ENCODE measurements around the gene MFNG. TPM values are rescaled to one million over a fixed set of nuclear protein-coding genes. Genes with fewer than 3 reads are reported as not detected.

MFNG gene
- total RNA-seq, 1 experiment from 2014 or later = 4.5 TPM

DNA sequence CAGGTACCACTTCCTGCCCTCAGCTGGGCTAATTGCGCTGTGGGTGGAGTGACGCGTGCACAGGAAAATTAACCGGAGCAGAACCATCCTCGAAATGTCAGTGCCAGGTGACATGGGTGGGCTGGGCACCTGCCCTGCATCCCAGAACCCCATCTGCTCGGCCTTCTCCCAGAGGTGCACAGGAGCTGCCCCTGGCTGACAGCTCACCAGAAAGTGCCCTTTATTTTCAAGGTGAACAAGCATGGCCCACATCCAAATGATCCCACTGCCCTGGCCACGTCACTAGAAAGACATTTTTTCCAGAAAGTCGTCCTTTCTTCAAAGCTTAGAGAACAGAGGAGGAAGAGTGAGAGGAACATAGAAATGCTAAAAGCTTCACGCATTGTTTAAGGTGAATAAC is 54.8 kb downstream of the MFNG start:
- POLR2A ChIA-PET = interaction anchor here (0.7 to 2.2 kb wide), 3 partner anchors 100 to 156 kb away, joined by 3 to 9 read pairs (median 6); no protein-coding TSS in a partner anchor
- CTCF ChIA-PET = interaction anchor here (1.0 to 5.7 kb wide), 4 partner anchors 11 to 114 kb away, joined by 3 to 47 read pairs (median 4); no protein-coding TSS in a partner anchor
- RAD21 ChIA-PET (ENCODE audit: low non-redundant PET in 1 of 2, low total read pairs in 2 of 2, uncharacterized antibody in 2 of 2, unreplicated experiment in 2 of 2) = interaction anchor here (0.6 to 1.5 kb wide), 6 partner anchors 11 to 114 kb away, joined by 3 to 7 read pairs (median 4); no protein-coding TSS in a partner anchor

DNA sequence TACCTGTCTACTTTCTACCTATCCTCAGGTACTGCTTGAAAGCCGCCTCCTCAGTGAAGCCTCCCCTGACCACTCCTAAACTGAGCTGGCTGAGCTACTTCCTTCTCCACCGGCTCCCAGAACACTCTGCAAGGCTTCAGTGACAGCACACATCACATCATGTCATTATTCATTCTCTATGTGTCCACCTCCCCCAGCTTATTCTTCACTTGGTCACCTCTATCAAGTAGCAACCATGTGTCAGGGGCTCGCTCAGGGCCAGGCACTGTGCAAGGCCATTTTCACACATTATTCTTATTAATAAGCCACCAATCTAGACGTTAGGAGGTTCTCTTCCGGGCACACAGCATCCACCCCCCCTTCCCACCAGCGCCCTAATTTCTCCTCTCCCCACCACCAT is 55.2 kb downstream of the MFNG start:
- ATAC-seq = no peak
- intact Hi-C loops (cut with micrococcal nuclease) = no loop called here
- H3K9me3 ChIP-seq (ENCODE audit: control insufficient read depth in 1 of 2, insufficient read depth in 1 of 2, low read depth in 1 of 2, low read length in 2 of 2) = peaks cover 0 to 12% of the 10 kb centered on the region in 2 experiments; a peak in 1 of 4 replicates
- no peaks in the 10 kb centered on the region for H3K27me3 ChIP-seq (ENCODE audit: insufficient read depth, low read length)
- H3K27ac ChIP-seq (ENCODE audit: low read depth, low read length) = peak overlapping the region; percentile 86
- H2AFZ ChIP-seq (ENCODE audit: low read depth, low read length, poor library complexity, severe bottlenecking) = no peak overlapping the region
- H3K79me2 ChIP-seq (ENCODE audit: insufficient read depth, low read length) = peaks cover 22% of the 10 kb centered on the region
- H3K9me2 ChIP-seq (ENCODE audit: insufficient read depth) = no peaks in the 10 kb centered on the region
- RAD21 ChIA-PET (ENCODE audit: low non-redundant PET in 1 of 2, low total read pairs in 2 of 2, uncharacterized antibody in 2 of 2, unreplicated experiment in 2 of 2) = interaction anchor here in 1 of 2 experiments (0.7 to 0.8 kb wide), 3 partner anchors 88 to 113 kb away, joined by 3 to 5 read pairs (median 4); no protein-coding TSS in a partner anchor
- no peak overlapping the region for H3K4me3 ChIP-seq (replicated peaks in 1 of 2; ENCODE audit: low read depth in 1 of 2, low read length in 2 of 2)
- DNase-seq (ENCODE audit: low read depth, low spot score) = no peak
- peak overlapping the region; percentile 60 for H3K4me2 ChIP-seq (ENCODE audit: low read length)
- H3K9ac ChIP-seq (ENCODE audit: low read length) = peak overlapping the region; percentile 44; the same call in 1 of the 2 replicates
- no TSS peak for BruUV-seq (replicated peaks)
- no peaks in the 10 kb centered on the region for H3K36me3 ChIP-seq (ENCODE audit: control insufficient read depth in 1 of 2, insufficient read depth in 2 of 2, low read length in 2 of 2)
- H3K4me1 ChIP-seq (ENCODE audit: control insufficient read depth in 1 of 2, insufficient read depth in 2 of 2, low read length in 2 of 2) = peaks cover 55 to 86% of the 10 kb centered on the region in 2 experiments
- CTCF ChIA-PET = interaction anchor here (1.0 to 5.7 kb wide), 3 partner anchors 11 to 114 kb away, joined by 3 to 47 read pairs (median 5); no protein-coding TSS in a partner anchor
- POLR2A ChIA-PET = interaction anchor here (0.7 to 2.2 kb wide), 3 partner anchors 100 to 156 kb away, joined by 3 to 9 read pairs (median 6); no protein-coding TSS in a partner anchor
- no peaks in the 10 kb centered on the region for H4K20me1 ChIP-seq (ENCODE audit: insufficient read depth)
- TF ChIP-seq SP1 (IDR thresholded peaks at IDR 0.05; ENCODE audit: low read depth) = no peak
- no peak for TF ChIP-seq EGR1 (IDR thresholded peaks at IDR 0.05; ENCODE audit: low read depth)
- no peak for TF ChIP-seq CEBPB (IDR thresholded peaks at IDR 0.05; ENCODE audit: low read depth)
- TF ChIP-seq POLR2AphosphoS5 (IDR thresholded peaks at IDR 0.05; ENCODE audit: low read depth, low read length) = no peak
- no peak for TF ChIP-seq RAD21 (IDR thresholded peaks at IDR 0.05; ENCODE audit: low read depth)
- no peak for TF ChIP-seq POLR2A (IDR thresholded peaks at IDR 0.05; ENCODE audit: borderline replicate concordance, extremely low read depth, insufficient read depth, insufficient read length)
- TF ChIP-seq ZNF274 (IDR thresholded peaks at IDR 0.05; ENCODE audit: low read depth, low read length) = no peak
- TF ChIP-seq, protein P1, sequence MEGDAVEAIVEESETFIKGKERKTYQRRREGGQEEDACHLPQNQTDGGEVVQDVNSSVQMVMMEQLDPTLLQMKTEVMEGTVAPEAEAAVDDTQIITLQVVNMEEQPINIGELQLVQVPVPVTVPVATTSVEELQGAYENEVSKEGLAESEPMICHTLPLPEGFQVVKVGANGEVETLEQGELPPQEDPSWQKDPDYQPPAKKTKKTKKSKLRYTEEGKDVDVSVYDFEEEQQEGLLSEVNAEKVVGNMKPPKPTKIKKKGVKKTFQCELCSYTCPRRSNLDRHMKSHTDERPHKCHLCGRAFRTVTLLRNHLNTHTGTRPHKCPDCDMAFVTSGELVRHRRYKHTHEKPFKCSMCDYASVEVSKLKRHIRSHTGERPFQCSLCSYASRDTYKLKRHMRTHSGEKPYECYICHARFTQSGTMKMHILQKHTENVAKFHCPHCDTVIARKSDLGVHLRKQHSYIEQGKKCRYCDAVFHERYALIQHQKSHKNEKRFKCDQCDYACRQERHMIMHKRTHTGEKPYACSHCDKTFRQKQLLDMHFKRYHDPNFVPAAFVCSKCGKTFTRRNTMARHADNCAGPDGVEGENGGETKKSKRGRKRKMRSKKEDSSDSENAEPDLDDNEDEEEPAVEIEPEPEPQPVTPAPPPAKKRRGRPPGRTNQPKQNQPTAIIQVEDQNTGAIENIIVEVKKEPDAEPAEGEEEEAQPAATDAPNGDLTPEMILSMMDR (IDR thresholded peaks at IDR 0.05 in 2 of 3, conservative IDR thresholded peaks at IDR 0.05 in 1 of 3; ENCODE audit: borderline replicate concordance in 1 of 3, insufficient read depth in 1 of 3, low read depth in 2 of 3, low read length in 2 of 3) = no peak
- TF ChIP-seq TCF7L2 (IDR thresholded peaks at IDR 0.05; ENCODE audit: borderline replicate concordance, extremely low read depth, insufficient read depth, insufficient read length) = no peak
- no peak for TF ChIP-seq MAX (IDR thresholded peaks at IDR 0.05)
- no peak for TF ChIP-seq CBX3 (IDR thresholded peaks at IDR 0.05; ENCODE audit: low read depth)
- no peak for TF ChIP-seq ATF3 (IDR thresholded peaks at IDR 0.05)
- TF ChIP-seq EZH2 (IDR thresholded peaks at IDR 0.05) = no peak
- no peak for TF ChIP-seq EZH2phosphoT487 (IDR thresholded peaks at IDR 0.05; ENCODE audit: borderline replicate concordance)
- no peak for TF ChIP-seq ELF1 (IDR thresholded peaks at IDR 0.05; ENCODE audit: borderline replicate concordance, low read depth)
- TF ChIP-seq JUND (IDR thresholded peaks at IDR 0.05) = no peak

More for the DNA sequence above, 54.8 kb downstream of the MFNG start:
- Histone ChIP-seq H3K27me3 (ENCODE audit: insufficient read depth, low read length) (no peaks in the 10 kb centered on the region), H3K4me1 (ENCODE audit: control insufficient read depth in 1 of 2, insufficient read depth in 2 of 2, low read length in 2 of 2) (peaks cover 55 to 82% of the 10 kb centered on the region in 2 experiments), H3K4me3 (replicated peaks in 1 of 2; ENCODE audit: low read depth in 1 of 2, low read length in 2 of 2) (peak overlapping the region in 1 of 2 experiments; percentile 15; a peak in 1 of 4 replicates), H3K79me2 (ENCODE audit: insufficient read depth, low read length) (peaks cover 18% of the 10 kb centered on the region; the same call in 1 of the 2 replicates), H3K9ac (ENCODE audit: low read length) (peak overlapping the region; percentile 44), H3K36me3 (ENCODE audit: control insufficient read depth in 1 of 2, insufficient read depth in 2 of 2, low read length in 2 of 2) (no peaks in the 10 kb centered on the region), H2AFZ (ENCODE audit: low read depth, low read length, poor library complexity, severe bottlenecking) (no peak overlapping the region), H3K9me3 (ENCODE audit: control insufficient read depth in 1 of 2, insufficient read depth in 1 of 2, low read depth in 1 of 2, low read length in 2 of 2) (peaks cover 0 to 12% of the 10 kb centered on the region in 2 experiments; a peak in 1 of 4 replicates), H3K9me2 (ENCODE audit: insufficient read depth) (no peaks in the 10 kb centered on the region), H3K4me2 (ENCODE audit: low read length) (peak overlapping the region; percentile 60), H4K20me1 (ENCODE audit: insufficient read depth) (no peaks in the 10 kb centered on the region), H3K27ac (ENCODE audit: low read depth, low read length) (peak overlapping the region; percentile 86)
- TF ChIP-seq ZNF274 (IDR thresholded peaks at IDR 0.05; ENCODE audit: low read depth, low read length) = no peak
- TF ChIP-seq POLR2AphosphoS5 (IDR thresholded peaks at IDR 0.05; ENCODE audit: low read depth, low read length) = no peak
- TF ChIP-seq TCF7L2 (IDR thresholded peaks at IDR 0.05; ENCODE audit: borderline replicate concordance, extremely low read depth, insufficient read depth, insufficient read length) = peak; percentile 43
- no peak for TF ChIP-seq ATF3 (IDR thresholded peaks at IDR 0.05)
- intact Hi-C loops (cut with micrococcal nuclease) = no loop called here
- BruUV-seq (replicated peaks) = no TSS peak
- ATAC-seq (peak; percentile 2; the same call in 1 of the 2 replicates), DNase-seq (ENCODE audit: low read depth, low spot score) (peak; percentile 34)

Data from HCT116 (cell line).